ENCODE results near the gene POFUT1.

DNA sequence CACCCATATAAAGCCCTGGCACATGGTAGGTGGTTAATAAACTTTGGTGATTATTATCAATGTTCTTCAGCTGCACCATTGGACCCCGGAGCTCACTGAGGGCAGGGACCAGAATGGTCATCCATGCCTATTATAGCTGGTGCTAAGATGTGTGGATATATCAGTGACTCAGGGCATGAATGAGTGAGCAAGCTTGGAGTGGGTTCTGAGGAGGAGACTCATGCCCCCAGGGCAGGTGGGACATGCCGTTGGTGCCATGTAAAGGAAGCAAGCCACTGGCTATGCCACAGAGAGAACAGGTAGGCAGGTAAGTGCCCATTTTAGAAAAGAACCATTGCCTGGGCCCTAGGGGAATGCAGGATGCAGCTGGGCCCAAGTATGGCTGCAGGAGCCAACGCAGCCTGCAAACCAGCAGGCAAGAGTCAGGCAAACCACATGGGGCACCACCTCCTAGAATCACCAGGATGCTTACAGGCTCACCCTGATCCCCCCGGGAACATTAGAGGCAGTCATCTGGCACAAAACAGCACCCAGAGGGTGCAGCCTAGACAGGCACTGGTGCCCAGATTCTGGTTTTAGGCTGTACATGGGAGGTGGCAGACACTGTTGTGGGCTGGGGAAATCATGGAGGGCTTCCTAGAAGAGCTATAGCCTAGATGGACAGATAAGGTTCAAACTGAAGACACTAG is 23.6 kb upstream of the POFUT1 start:
- TF ChIP-seq CTCF (conservative IDR thresholded peaks at IDR 0.05; ENCODE audit: low read depth in 2 of 2) = no peak
- no peak for TF ChIP-seq POLR2AphosphoS5 (IDR thresholded peaks at IDR 0.05; ENCODE audit: low read depth)
- no peak for TF ChIP-seq CREB1 (CRISPR knock-in tag; IDR thresholded peaks at IDR 0.05; ENCODE audit: low read depth)
- TF ChIP-seq EZH2 (IDR thresholded peaks at IDR 0.05; ENCODE audit: low read depth, unreplicated experiment) = no peak
- no peak for TF ChIP-seq NANOG (IDR thresholded peaks at IDR 0.05; ENCODE audit: borderline replicate concordance)
- no peak for TF ChIP-seq REST (IDR thresholded peaks at IDR 0.05; ENCODE audit: unreplicated experiment)
- TF ChIP-seq JUNB (IDR thresholded peaks at IDR 0.05; ENCODE audit: unreplicated experiment) = no peak
- TF ChIP-seq ZNF331 (CRISPR knock-in tag; IDR thresholded peaks at IDR 0.05; ENCODE audit: low read depth) = no peak
- no peak for TF ChIP-seq ZNF462 (CRISPR knock-in tag; IDR thresholded peaks at IDR 0.05)
- no peak for TF ChIP-seq ZNF114 (CRISPR knock-in tag; IDR thresholded peaks at IDR 0.05)
- no peak for TF ChIP-seq ETS1 (IDR thresholded peaks at IDR 0.05)
- TF ChIP-seq EZH2phosphoT487 (IDR thresholded peaks at IDR 0.05; ENCODE audit: unreplicated experiment) = no peak
- TF ChIP-seq STAT1 (IDR thresholded peaks at IDR 0.05; ENCODE audit: unreplicated experiment) = no peak

Data from GM23338 (cell line).